Hematopoietic multipotent progenitor cell (in vitro differentiated cells): ENCODE measurements around the gene SIRT4. TPM values are rescaled to one million over a fixed set of nuclear protein-coding genes. Genes with fewer than 3 reads are reported as not detected.

Source experiments
- DNase-seq, 3 donors: peaks; one replicate each; pipeline ENCODE4 v3.0.0-alpha.2; 2011 to 2015; ENCODE audit warnings: low read depth in 2 of 3, low spot score in 2 of 3
- total RNA-seq: library from RNA; depleted of rRNA; stranded (reverse); fragments of >200 nt; gene quantifications from one replicate; pipeline ENCODE4 v1.2.3, GENCODE V29; 2012

Gene SIRT4
- total RNA-seq, 1 donor: 1.1 TPM

- DNase-seq: no peak
Measured at GRCh38 chr12:120278137-120279069, 23.7 kb upstream of the SIRT4 start.

GRCh38 chr12:120283318-120283717 lies 18.8 kb upstream of the SIRT4 start:
- no peak for DNase-seq

GRCh38 chr12:120284381-120284780 lies 17.7 kb upstream of the SIRT4 start:
- no peak for DNase-seq

- no peak for DNase-seq
Measured at GRCh38 chr12:120286768-120287490, 15.2 kb upstream of the SIRT4 start.

GRCh38 chr12:120287491-120287890 lies 14.6 kb upstream of the SIRT4 start:
- no peak for DNase-seq

- peak in 2 of 3 donors; percentile 17 for DNase-seq
Measured at GRCh38 chr12:120290609-120291305, 11.4 kb upstream of the SIRT4 start.

- no peak for DNase-seq
Measured at GRCh38 chr12:120292411-120292660, 9.8 kb upstream of the SIRT4 start.

- peak; percentile 76 to 91 (median 81) for DNase-seq
Measured at GRCh38 chr12:120292661-120293531, 9.2 kb upstream of the SIRT4 start, which contains the start of gene RNU4-1. RNU4-1 (minus strand) TSS chr12:120293237.

GRCh38 chr12:120314220-120314619 lies 12.1 kb downstream of the SIRT4 start:
- DNase-seq: no peak

GRCh38 chr12:120316798-120317223 lies 14.7 kb downstream of the SIRT4 start:
- DNase-seq: no peak

GRCh38 chr12:120317224-120318105 lies 15.3 kb downstream of the SIRT4 start:
- DNase-seq: peak; percentile 98 to 100 (median 99)

GRCh38 chr12:120321382-120322202 lies 19.5 kb downstream of the SIRT4 start:
- no peak for DNase-seq

GRCh38 chr12:120323772-120324171 lies 21.7 kb downstream of the SIRT4 start:
- no peak for DNase-seq

- no peak for DNase-seq
Measured at GRCh38 chr12:120324841-120325417, 22.8 kb downstream of the SIRT4 start.

GRCh38 chr12:120327593-120327992 lies 25.5 kb downstream of the SIRT4 start, which contains the start of gene PLA2G1B:
PLA2G1B (minus strand) TSS chr12:120327779; CDS start chr12:120327753, 26 bp downstream.
- no peak for DNase-seq

GRCh38 chr12:120328228-120328627 lies 26.1 kb downstream of the SIRT4 start:
- DNase-seq: no peak

- no peak for DNase-seq
Measured at GRCh38 chr12:120331390-120331789, 29.3 kb downstream of the SIRT4 start.

GRCh38 chr12:120332041-120332440 lies 29.9 kb downstream of the SIRT4 start:
- DNase-seq: no peak
